HepG2 (cell line): Measurements from ENCODE around the gene RGL3. TPM values are rescaled to one million over a fixed set of nuclear protein-coding genes. Genes with fewer than 3 reads are reported as not detected.
A peak's percentile ranks its signal among the peaks of the same experiment; 100 is the strongest.

Experiments used
- ATAC-seq: fragments of 200-7000 bp; cut with Tn5 transposase; 3 replicates; pipeline ENCODE4 v1.9.1; 2020; ENCODE audit warnings: mild to moderate bottlenecking, moderate library complexity
- BruUV-seq: library from RNA; stranded (reverse); fragments of 400-500 nt; replicated peaks from 2 replicates; lab custom pipeline; 2021; lab: Mats Ljungman, UMichigan
- CTCF ChIA-PET: fragments of 300-600 bp; formaldehyde crosslinking; extraction: SDS; loops from one replicate; lab custom pipeline; 2021; ENCODE audit warnings: low total read pairs, inconsistent platforms, low intra/inter-chr PET ratio; lab: Yijun Ruan, JAX
- POLR2A ChIA-PET: fragments of 350-600 bp; sonication (Branson Sonifier 250); formaldehyde crosslinking; loops from one replicate; lab custom pipeline; 2020; ENCODE audit warnings: antibody characterized with exemption, inconsistent platforms; lab: Yijun Ruan, JAX
- DNase-seq: peaks from one replicate; pipeline ENCODE4 v3.0.0-alpha.2; 2015; ENCODE audit warnings: low spot score
- FAIRE-seq: peaks from 3 replicates; lab custom pipeline; 2011; peaks lifted over from hg19 to GRCh38; lab: Jason Lieb, UNC
- H2AFZ ChIP-seq: one replicate; pipeline ENCODE4 v1.6.1; 2011; ENCODE audit warnings: low read length, inconsistent platforms
- H3K27ac ChIP-seq: fragments of 300-600 bp; 3 replicates; pipeline ENCODE4 v1.8.0; 2011; ENCODE audit warnings: mixed run types, mild to moderate bottlenecking, mixed read lengths, low read length, inconsistent platforms; ENCODE audit not compliant: insufficient read depth; ENCODE audit errors: extremely low read length
- H3K27me3 ChIP-seq, 2 experiments: fragments of 200-600 bp in 1 of 2; 2 replicates in 1 of 2; 3 replicates in 1 of 2; pipeline versions ENCODE4 v1.6.0 to v1.8.0; 2011; ENCODE audit warnings: low read length in 2 of 2, mild to moderate bottlenecking in 2 of 2, moderate library complexity in 2 of 2, inconsistent platforms in 1 of 2; ENCODE audit not compliant: insufficient read depth in 2 of 2, control insufficient read depth in 1 of 2
- H3K36me3 ChIP-seq, 2 experiments: fragments of 200-600 bp in 1 of 2; replicated peaks in 1 of 2; 2 replicates in 1 of 2; 3 replicates in 1 of 2; pipeline versions ENCODE4 v1.5.1 to v1.8.0; 2011; ENCODE audit warnings: low read length in 2 of 2, inconsistent platforms in 1 of 2; ENCODE audit not compliant: insufficient read depth in 2 of 2, control insufficient read depth in 1 of 2
- H3K4me1 ChIP-seq: 2 replicates; pipeline ENCODE4 v1.5.1; 2012; ENCODE audit warnings: low read length, inconsistent platforms; ENCODE audit not compliant: insufficient read depth
- H3K4me2 ChIP-seq: 2 replicates; pipeline ENCODE4 v1.6.0; 2011; ENCODE audit warnings: low read depth, low read length, inconsistent platforms
- H3K4me3 ChIP-seq, 3 experiments: fragments of 200-600 bp in 1 of 3; sonication (generic), shearing (Covaris generic) in 1 of 3; replicated peaks in 1 of 3; 2 replicates each; pipeline ENCODE4 v1.5.1; 2011 to 2016; ENCODE audit warnings: low read length in 3 of 3, inconsistent platforms in 2 of 3, low read depth in 2 of 3, mild to moderate bottlenecking in 2 of 3, control low read depth in 1 of 3, mixed read lengths in 1 of 3; ENCODE audit not compliant: insufficient read depth in 1 of 3
- H3K79me2 ChIP-seq: one replicate; pipeline ENCODE4 v1.6.1; 2011; ENCODE audit warnings: low read length, inconsistent platforms; ENCODE audit not compliant: insufficient read depth
- H3K9ac ChIP-seq: 2 replicates; pipeline ENCODE4 v1.6.0; 2011; ENCODE audit warnings: mild to moderate bottlenecking, low read depth, low read length, inconsistent platforms; ENCODE audit not compliant: insufficient read depth
- H3K9me3 ChIP-seq: 2 replicates; pipeline ENCODE4 v1.5.1; 2012; ENCODE audit warnings: mild to moderate bottlenecking, low read length
- H4K20me1 ChIP-seq: 2 replicates; pipeline ENCODE4 v1.6.0; 2011; ENCODE audit warnings: inconsistent platforms, mild to moderate bottlenecking, low read length, moderate library complexity; ENCODE audit not compliant: insufficient read depth
- ARNT ChIP-seq: fragments of 450-650 bp; IDR thresholded peaks from 2 replicates; pipeline ENCODE4 v1.6.1; 2017
- ATM ChIP-seq: fragments of 450-650 bp; IDR thresholded peaks from 2 replicates; pipeline ENCODE4 v1.7.1; 2017; ENCODE audit warnings: mild to moderate bottlenecking, borderline replicate concordance
- CHCHD3 ChIP-seq: sonication (generic); formaldehyde crosslinking; IDR thresholded peaks from 2 replicates; pipeline ENCODE4 v1.8.0; 2022; ENCODE audit warnings: mild to moderate bottlenecking, missing genetic modification reagents, moderate library complexity
- EP300 ChIP-seq, 3 experiments: sonication (generic) in 1 of 3; formaldehyde crosslinking in 1 of 3; IDR thresholded peaks; 2 replicates each; pipeline versions ENCODE4 v1.5.1 to v1.6.1; 2011 to 2020; ENCODE audit warnings: low read depth in 2 of 3, low read length in 2 of 3, borderline replicate concordance in 1 of 3, improper control_type of control experiment in 1 of 3, mild to moderate bottlenecking in 1 of 3, missing genetic modification reagents in 1 of 3, moderate library complexity in 1 of 3
- KAT7 ChIP-seq: IDR thresholded peaks from 2 replicates; pipeline ENCODE4 v1.6.1; 2018; ENCODE audit warnings: borderline replicate concordance, missing compliant biosample characterization
- KDM3A ChIP-seq: IDR thresholded peaks from 2 replicates; pipeline ENCODE4 v1.6.1; 2018; ENCODE audit warnings: low read depth, missing compliant biosample characterization
- MAFF ChIP-seq: IDR thresholded peaks from 2 replicates; pipeline ENCODE4 v1.6.1; 2011; ENCODE audit warnings: low read depth, low read length, improper control_type of control experiment
- MNT ChIP-seq: fragments of 450-650 bp; IDR thresholded peaks from 2 replicates; pipeline ENCODE4 v1.6.1; 2016
- NFYC ChIP-seq: IDR thresholded peaks from 2 replicates; pipeline ENCODE4 v1.6.1; 2016; ENCODE audit warnings: missing genetic modification reagents, missing compliant biosample characterization
- POLR2G ChIP-seq: fragments of 200-400 bp; formaldehyde crosslinking; IDR thresholded peaks from 2 replicates; pipeline ENCODE4 v1.6.1; 2018; ENCODE audit warnings: mild to moderate bottlenecking, low read depth, low read length, moderate library complexity
- SCMH1 ChIP-seq: sonication (generic); formaldehyde crosslinking; IDR thresholded peaks from 2 replicates; pipeline ENCODE4 v1.9.0; 2021; ENCODE audit warnings: missing genetic modification reagents, mild to moderate bottlenecking, borderline replicate concordance
- ZNF839 ChIP-seq: sonication (generic); formaldehyde crosslinking; IDR thresholded peaks from 2 replicates; pipeline ENCODE4 v1.4.0; 2020; ENCODE audit warnings: missing genetic modification reagents, mild to moderate bottlenecking, borderline replicate concordance
- WGBS: methylation state at CpG from one replicate; pipeline ENCODE4 v1.1.6; 2017; ENCODE audit warnings: low lambda C conversion rate; 5-methylcytosine and 5-hydroxymethylcytosine counted together
- in situ Hi-C: cut with HindIII; loops from 2 replicates; pipeline ENCODE4 v1.10.0; 2017; ENCODE audit warnings: low pct_unique_long_range_greater_than_20kb; ENCODE audit not compliant: extremely low pct_ligation_motif_present
- intact Hi-C: fragments of 100-400 bp; cut with micrococcal nuclease; formaldehyde crosslinking; loops from one replicate; pipeline ENCODE4 v1.10.0; 2022; ENCODE audit not compliant: unreplicated experiment
- polyA plus RNA-seq, 8 experiments: library from polyadenylated mRNA; depleted of rRNA in 3 of 8; stranded (reverse) in 7 of 8; unstranded in 1 of 8; fragments of >200 nt; fragmentation: Illumina TruSeq in 4 of 8; extraction: Trizol in 4 of 8; gene quantifications; 2 replicates each; pipeline versions ENCODE4 v1.2.1 to v1.2.3, GENCODE V29; 2011 to 2016; ENCODE audit warnings: low read depth in 4 of 8, missing spikeins in 1 of 8, mixed read lengths in 1 of 8; ENCODE audit not compliant: insufficient read depth in 1 of 8
- total RNA-seq, 5 experiments: library from RNA; depleted of rRNA; stranded (reverse); fragments of >200 nt; fragmentation: Illumina TruSeq; extraction: Trizol; gene quantifications; 2 replicates each; pipeline ENCODE4 v1.2.3, GENCODE V29; 2016; ENCODE audit warnings: low read depth in 1 of 5

The RGL3 gene
- total and polyA plus RNA-seq, 2 of the 13 experiments (the other 11 are each of a cell fraction or from before 2014, with no cell fraction given): 4.2 to 7.6 TPM

- TF ChIP-seq MNT: no peak
- no peak for TF ChIP-seq NFYC (CRISPR knock-in tag)
- TF ChIP-seq SCMH1 (CRISPR knock-in tag): no peak
- no peak for TF ChIP-seq ARNT
- TF ChIP-seq KAT7: no peak
- TF ChIP-seq, all 625 proteins: peak for 0
Measured at GRCh38 chr19:11452620-11453310, 33.7 kb upstream of the RGL3 start (continued).

GRCh38 chr19:11451871-11452619 lies 32.9 kb upstream of the RGL3 start:
- Histone ChIP-seq H3K4me3 (no peak overlapping the region), H3K4me2 (no peak overlapping the region), H3K79me2 (no peaks in the 10 kb centered on the region), H3K27me3 (peaks cover 0 to 2% of the 10 kb centered on the region in 2 experiments; a peak in 1 of 5 replicates), H3K4me1 (peaks cover 18% of the 10 kb centered on the region), H3K27ac (no peak overlapping the region), H3K9me3 (no peaks in the 10 kb centered on the region), H3K36me3 (peaks cover 9 to 21% of the 10 kb centered on the region in 2 experiments; a peak in 3 of 5 replicates), H3K9ac (no peak overlapping the region), H4K20me1 (no peaks in the 10 kb centered on the region), H2AFZ (no peak overlapping the region)
- in situ Hi-C loops (loop anchor here (10.0 kb wide), 1 partner anchor 167 kb away; no protein-coding TSS in a partner anchor), intact Hi-C loops (no loop called here)
- no peak for TF ChIP-seq ATM
- 0 out of 2 replicates have a peak, but pooled peaks have one; percentile 26 for TF ChIP-seq POLR2G
- TF ChIP-seq MAFF: no peak
- TF ChIP-seq CHCHD3 (CRISPR knock-in tag): no peak
- TF ChIP-seq EP300 (IDR thresholded peaks at IDR 0.05; ENCODE audit: low read depth in 2 of 2, low read length in 2 of 2): no peak
- TF ChIP-seq EP300 (CRISPR knock-in tag; IDR thresholded peaks at IDR 0.05; ENCODE audit: borderline replicate concordance): no peak
- no peak for TF ChIP-seq KDM3A (CRISPR knock-in tag)
- TF ChIP-seq ZNF839: no peak
- DNase-seq (no peak), FAIRE-seq (no peak), ATAC-seq (no peak)
- CTCF ChIA-PET: interaction anchor here (0.7 kb wide), 1 partner anchor 31 kb away, joined by 3 read pairs; no protein-coding TSS in a partner anchor
- POLR2A ChIA-PET: interaction anchor here (1.1 kb wide), 1 partner anchor 33 kb away, joined by 3 read pairs; the partner anchor contains the start of gene RGL3
- BruUV-seq: no TSS peak
- WGBS: 80% methylated on average over 25 of the region's 25 CpGs
